T47D (cell line): ENCODE measurements around the gene E2F3.

Experiments used
- DNase-seq, 2 experiments: peaks; one replicate each; pipeline versions ENCODE4 v3.0.0 to v3.0.0-alpha.2; 2011 to 2012; ENCODE audit warnings: low read depth in 1 of 2, low spot score in 1 of 2
- JUND ChIP-seq: IDR thresholded peaks from 2 replicates; pipeline ENCODE4 v1.6.1; 2012; ENCODE audit warnings: low read depth
- in situ Hi-C: cut with HindIII; loops from 2 replicates; pipeline ENCODE4 v1.10.0; 2016; ENCODE audit warnings: low sequenced_read_pairs, low pct_unique_long_range_greater_than_20kb

Gene E2F3

GRCh38 chr6:20404641-20405032, 3.0 kb downstream of the E2F3 start:
- TF ChIP-seq JUND = no peak
- peak; percentile 34 to 80 for DNase-seq
- in situ Hi-C loops = no loop called here

GRCh38 chr6:20408851-20409250, 7.2 kb downstream of the E2F3 start:
- no peak for DNase-seq
- in situ Hi-C loops = no loop called here
- TF ChIP-seq JUND = no peak

- DNase-seq = no peak
- in situ Hi-C loops = no loop called here
- no peak for TF ChIP-seq JUND
These were observed 7.8 kb downstream of the E2F3 start for GRCh38 chr6:20409427-20409971.

- TF ChIP-seq JUND = no peak
- no peak for DNase-seq
- in situ Hi-C loops = no loop called here
These were observed 9.9 kb downstream of the E2F3 start for GRCh38 chr6:20411544-20411943.

GRCh38 chr6:20411953-20412681, 10.4 kb downstream of the E2F3 start:
- DNase-seq = no peak
- TF ChIP-seq JUND = no peak
- in situ Hi-C loops = no loop called here

GRCh38 chr6:20412682-20413073, 11.0 kb downstream of the E2F3 start:
- TF ChIP-seq JUND = no peak
- no peak for DNase-seq
- in situ Hi-C loops = no loop called here

GRCh38 chr6:20413826-20414225, 12.1 kb downstream of the E2F3 start:
- in situ Hi-C loops = no loop called here
- TF ChIP-seq JUND = no peak
- no peak for DNase-seq

GRCh38 chr6:20414711-20415110, 13.0 kb downstream of the E2F3 start:
- TF ChIP-seq JUND = no peak
- DNase-seq = no peak
- in situ Hi-C loops = no loop called here

GRCh38 chr6:20415304-20415703, 13.6 kb downstream of the E2F3 start:
- TF ChIP-seq JUND = no peak
- DNase-seq = no peak
- in situ Hi-C loops = no loop called here

- no peak for DNase-seq
- no peak for TF ChIP-seq JUND
- in situ Hi-C loops = no loop called here
These were observed 14.2 kb downstream of the E2F3 start for GRCh38 chr6:20415712-20416454.

GRCh38 chr6:20416567-20417345, 15.1 kb downstream of the E2F3 start:
- no peak for DNase-seq
- in situ Hi-C loops = no loop called here
- no peak for TF ChIP-seq JUND

- no peak for TF ChIP-seq JUND
- in situ Hi-C loops = no loop called here
- DNase-seq = no peak
These were observed 16.1 kb downstream of the E2F3 start for GRCh38 chr6:20417819-20418218.
